Pons (tissue), 1 donor: ENCODE data around the gene TBX10.
"Not testable (repeated sequence)": the region's sequence is repeated elsewhere in the genome, so short reads cannot be mapped to it uniquely, and the experiment has no call there.

ENCODE experiments used
- DNase-seq: peaks from one replicate; pipeline ENCODE4 v3.0.0-alpha.2; 2016; ENCODE audit warnings: low spot score

TBX10 gene

DNA sequence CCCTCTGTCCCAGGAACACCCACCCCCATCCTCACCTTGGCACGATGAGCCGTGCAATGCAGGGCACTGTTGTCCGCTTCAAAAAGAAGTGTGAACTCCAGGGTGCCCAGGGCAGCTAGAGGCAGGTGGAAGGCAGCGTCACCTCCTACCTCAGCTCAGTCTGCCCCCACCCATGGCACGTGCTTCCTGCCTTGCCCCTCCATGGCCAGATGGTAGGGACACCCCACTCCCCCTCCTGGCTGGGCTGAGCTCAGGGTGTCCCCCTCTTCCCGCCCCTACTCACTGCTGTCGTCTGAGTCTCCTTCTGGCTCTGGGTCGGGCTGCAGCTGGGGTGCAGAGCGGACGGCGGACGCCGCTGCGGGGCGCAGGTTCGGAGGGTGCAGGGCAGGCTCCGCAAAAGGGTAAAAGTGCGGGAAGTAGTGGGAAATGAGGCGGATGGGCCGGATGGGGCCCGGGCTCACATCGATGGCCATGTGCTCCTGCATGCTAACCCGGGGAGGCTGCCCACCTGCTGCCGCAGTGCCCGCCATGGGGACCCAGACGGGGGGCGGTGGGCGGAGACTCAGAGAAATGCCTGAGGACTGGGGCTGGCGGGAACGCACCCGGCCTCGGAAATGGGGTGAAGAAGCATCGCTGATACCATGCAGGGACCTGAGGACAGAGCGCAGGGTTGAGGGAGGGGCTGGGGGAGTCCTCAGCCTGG lies 23.7 kb downstream of the TBX10 start:
- DNase-seq = no peak

DNA sequence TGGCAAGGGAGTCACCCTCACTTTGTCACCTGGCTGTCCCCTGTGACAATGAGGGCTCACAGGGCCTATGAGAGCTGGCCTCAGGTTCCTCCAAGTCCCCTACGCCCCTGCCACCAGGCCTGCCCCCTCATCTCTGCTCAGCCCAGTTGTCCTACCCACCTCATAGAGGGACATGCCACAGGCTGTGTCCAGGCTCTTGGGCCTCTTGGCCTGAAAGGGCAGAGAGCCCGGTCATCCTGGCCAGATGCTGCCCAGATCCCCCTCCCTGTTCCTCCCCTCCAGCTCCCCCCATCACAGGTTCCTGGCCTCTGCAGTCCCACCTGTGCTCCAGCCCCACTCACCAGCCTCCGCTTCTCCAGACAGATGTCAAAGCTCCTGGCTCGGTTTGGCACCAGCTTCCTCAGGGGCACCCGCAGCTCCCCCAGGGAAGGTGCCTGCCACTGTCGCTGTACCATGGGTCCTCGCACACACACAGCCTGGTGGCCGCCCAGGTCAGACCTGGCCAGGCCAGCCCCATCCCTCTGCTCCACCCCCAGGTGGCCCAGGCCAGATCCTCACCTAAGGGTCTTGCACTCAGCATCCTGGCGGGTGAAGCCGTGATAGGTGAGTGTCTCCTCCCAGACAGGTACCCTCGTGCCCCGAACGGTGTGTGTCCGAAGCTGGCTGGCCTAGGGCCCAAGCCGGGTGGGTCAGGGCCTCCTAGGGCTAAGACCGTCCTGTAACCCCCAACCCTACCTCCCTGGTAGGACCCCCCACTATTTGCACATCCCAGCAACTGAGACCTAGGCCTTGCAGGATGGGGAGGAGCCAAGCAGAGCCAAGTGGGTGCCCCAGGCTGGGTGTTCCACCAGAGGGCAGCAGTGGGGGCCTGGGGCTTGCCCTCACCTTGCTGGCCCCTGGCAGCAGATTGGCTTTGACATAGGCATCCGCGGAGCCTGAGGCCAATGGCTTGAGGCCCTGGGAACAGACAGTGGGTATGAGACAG lies 24.5 kb downstream of the TBX10 start:
- no peak for DNase-seq

- DNase-seq = no peak
Measured at GRCh38 chr11:67613960-67614715, 25.4 kb downstream of the TBX10 start.

DNA sequence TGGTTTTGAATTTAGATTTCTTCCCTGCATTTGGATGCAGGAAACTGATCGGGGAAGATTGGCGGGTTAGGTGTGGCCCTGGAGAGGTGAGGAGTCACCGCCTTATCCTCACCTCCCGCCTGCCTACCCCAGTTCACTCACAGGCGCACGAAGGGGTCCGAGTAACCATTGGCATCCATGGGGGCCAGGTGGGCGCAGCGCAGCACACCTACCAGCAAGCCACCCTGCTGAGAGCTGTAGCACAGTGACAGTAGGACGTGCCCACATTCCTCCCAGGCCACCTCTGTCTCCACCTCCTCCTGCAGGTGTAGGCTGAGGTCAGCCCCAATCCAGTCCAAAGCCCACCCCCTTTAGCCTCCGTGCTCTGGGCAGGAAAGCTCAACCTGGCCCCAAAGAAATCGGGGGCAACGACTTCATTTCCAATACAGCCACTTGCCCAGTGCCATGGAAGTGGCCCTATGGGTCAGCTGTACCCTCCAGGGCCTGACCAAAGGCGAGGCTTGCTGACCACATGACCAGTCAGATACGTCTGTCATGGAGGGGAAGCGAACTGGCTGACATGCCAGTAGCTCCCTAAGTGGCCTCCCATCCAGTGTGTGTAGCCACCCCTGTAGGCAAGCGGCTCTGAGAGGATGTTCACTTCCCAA lies 26.1 kb downstream of the TBX10 start:
- no peak for DNase-seq

DNA sequence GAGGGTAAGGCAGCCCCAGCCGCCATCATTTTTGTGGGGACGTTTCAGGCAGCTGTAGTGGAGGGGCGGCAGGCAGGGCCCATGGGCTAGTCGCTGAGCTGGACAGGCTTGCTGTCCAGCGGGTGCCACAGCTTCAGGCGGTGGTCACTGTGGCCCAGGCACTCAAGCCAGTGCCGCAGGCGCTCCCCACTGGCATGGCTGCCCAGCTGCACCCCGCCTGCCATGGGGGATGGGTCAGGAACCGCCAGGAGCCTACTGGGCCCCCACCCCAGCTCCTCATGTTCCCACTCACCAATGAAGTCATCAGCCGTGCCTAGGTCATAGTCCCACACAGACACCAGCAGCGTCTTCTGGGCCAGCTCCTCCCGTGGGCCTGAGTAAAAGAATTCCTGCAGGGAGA lies 26.8 kb downstream of the TBX10 start:
- no peak for DNase-seq

DNA sequence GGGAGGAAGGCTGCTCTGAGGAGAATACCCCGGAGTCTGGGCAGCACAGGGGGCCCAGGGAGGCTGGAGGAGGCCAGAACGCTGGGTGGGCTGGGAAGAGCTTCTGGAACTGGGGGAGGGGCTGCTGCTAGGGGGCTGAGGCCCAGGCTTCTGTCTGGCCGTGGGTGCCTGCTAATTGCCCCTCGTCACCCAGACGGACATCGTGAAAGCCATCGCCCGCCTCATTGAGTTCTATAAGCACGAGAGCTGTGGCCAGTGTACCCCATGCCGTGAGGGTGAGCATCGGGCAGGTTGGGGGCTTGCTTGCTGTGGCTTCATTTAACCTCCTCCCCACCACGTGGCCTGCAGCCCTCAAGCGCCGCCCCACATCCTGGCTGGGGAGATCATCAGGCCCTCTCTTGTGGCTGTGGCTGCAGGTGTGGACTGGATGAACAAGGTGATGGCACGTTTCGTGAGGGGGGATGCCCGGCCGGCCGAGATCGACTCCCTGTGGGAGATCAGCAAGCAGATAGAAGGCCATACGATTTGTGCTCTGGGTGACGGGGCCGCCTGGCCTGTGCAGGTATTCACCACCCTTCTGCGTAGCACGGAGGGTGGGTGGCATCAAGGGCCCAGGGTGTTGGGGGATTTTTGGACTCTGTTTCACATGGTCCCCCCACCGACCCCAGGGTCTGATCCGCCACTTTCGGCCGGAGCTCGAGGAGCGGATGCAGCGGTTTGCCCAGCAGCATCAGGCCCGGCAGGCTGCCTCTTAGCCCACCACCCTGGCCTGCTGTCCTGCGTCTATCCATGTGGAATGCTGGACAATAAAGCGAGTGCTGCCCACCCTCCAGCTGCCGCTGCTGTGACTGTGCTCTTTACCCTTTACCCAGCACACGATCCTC lies 27.6 kb downstream of the TBX10 start:
- DNase-seq = no peak

DNA sequence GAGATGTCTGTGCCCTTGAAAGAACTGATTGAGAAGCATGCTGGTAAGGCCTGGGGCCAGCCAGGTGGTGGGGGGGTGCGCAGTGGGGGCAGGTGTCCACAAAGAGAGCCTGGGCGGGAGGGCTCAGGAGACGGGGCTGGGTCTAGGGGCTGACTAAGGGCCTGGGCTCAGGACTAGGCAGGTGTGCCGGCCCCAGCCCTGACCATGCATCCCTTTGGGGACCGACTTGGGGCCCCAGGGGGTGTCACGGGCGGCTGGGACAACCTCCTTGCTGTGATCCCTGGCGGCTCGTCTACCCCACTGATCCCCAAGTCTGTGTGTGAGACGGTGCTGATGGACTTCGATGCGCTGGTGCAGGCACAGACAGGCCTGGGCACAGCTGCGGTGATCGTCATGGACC lies 28.4 kb downstream of the TBX10 start:
- no peak for DNase-seq

GRCh38 chr11:67610302-67610868 lies 29.2 kb downstream of the TBX10 start:
- no peak for DNase-seq

GRCh38 chr11:67609316-67609715 lies 30.2 kb downstream of the TBX10 start:
- DNase-seq = no peak

DNA sequence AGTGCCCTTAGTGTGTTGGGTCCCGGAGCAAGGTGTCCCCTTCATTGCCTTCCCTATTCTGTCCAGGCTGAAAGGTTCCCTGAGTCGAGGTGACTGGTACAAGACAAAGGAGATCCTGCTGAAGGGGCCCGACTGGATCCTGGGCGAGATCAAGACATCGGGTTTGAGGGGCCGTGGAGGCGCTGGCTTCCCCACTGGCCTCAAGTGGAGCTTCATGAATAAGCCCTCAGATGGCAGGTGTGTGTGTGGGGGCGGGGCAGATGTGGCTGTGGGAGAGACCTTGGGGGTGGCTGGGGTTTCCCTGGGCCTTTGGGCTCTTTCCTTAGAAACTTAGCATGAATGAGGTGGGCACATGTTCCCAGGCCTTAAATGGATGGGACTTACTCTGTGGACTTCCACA lies 31.1 kb downstream of the TBX10 start:
- no peak for DNase-seq

DNA sequence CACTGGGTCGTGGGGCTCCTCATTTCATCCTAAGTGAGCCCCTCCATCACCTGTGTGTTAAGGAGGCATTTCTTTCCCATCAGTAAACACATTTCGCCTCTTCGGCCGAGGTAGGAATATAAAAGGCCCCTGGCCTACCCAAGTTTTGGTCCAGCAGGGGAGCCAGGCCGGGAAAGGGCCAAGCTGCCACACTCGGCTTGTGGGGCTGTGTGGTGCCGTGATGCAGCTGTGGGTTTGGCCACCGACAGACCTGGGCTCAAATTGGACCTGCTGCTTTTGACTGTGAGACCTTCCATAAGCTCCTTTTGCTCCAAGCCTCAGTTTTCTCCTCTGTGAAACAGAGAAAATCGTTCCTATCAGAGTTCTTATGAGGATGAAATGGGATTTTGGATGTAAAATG lies 32.1 kb downstream of the TBX10 start:
- DNase-seq = no peak

- peak; percentile 92 for DNase-seq
Measured at GRCh38 chr11:67606492-67607295, 32.9 kb downstream of the TBX10 start, which contains the start of gene NDUFV1. Gene NDUFV1 (plus strand): TSS chr11:67606936. CDS start chr11:67607005, 69 bp downstream.

GRCh38 chr11:67606093-67606491 lies 33.5 kb downstream of the TBX10 start:
- DNase-seq = no peak

GRCh38 chr11:67605231-67606011 lies 34.1 kb downstream of the TBX10 start:
- no peak for DNase-seq

- DNase-seq = no peak
Measured at GRCh38 chr11:67604815-67605214, 34.7 kb downstream of the TBX10 start.

- not testable (repeated sequence) for DNase-seq
Measured at GRCh38 chr11:67604119-67604518, 35.4 kb downstream of the TBX10 start.

GRCh38 chr11:67601098-67601497 lies 38.5 kb downstream of the TBX10 start:
- no peak for DNase-seq

GRCh38 chr11:67600324-67601029 lies 39.1 kb downstream of the TBX10 start:
- no peak for DNase-seq
